EL (cell line): ENCODE results near the gene DAB2IP.

Source experiments
- DNase-seq: peaks from one replicate; pipeline ENCODE4 v3.0.0-alpha.2; 2016

Gene DAB2IP

GRCh38 chr9:121686930-121687541 lies 35.6 kb downstream of the DAB2IP start:
- peak; percentile 68 for DNase-seq

- no peak for DNase-seq
Measured at GRCh38 chr9:121688146-121688680, 36.8 kb downstream of the DAB2IP start.

GRCh38 chr9:121688681-121689080 lies 37.2 kb downstream of the DAB2IP start:
- no peak for DNase-seq

- DNase-seq, result no peak
Measured at GRCh38 chr9:121689461-121690157, 38.2 kb downstream of the DAB2IP start.

- no peak for DNase-seq
Measured at GRCh38 chr9:121690316-121690715, 38.9 kb downstream of the DAB2IP start.

GRCh38 chr9:121690766-121691165 lies 39.3 kb downstream of the DAB2IP start:
- no peak for DNase-seq

GRCh38 chr9:121691890-121692289 lies 40.5 kb downstream of the DAB2IP start:
- no peak for DNase-seq

GRCh38 chr9:121692606-121693387 lies 41.4 kb downstream of the DAB2IP start:
- peak; percentile 77 for DNase-seq

GRCh38 chr9:121693388-121693670 lies 41.9 kb downstream of the DAB2IP start:
- DNase-seq, result no peak

- DNase-seq, result no peak
Measured at GRCh38 chr9:121694001-121694400, 42.6 kb downstream of the DAB2IP start.

- no peak for DNase-seq
Measured at GRCh38 chr9:121694600-121694999, 43.2 kb downstream of the DAB2IP start.

- no peak for DNase-seq
Measured at GRCh38 chr9:121696930-121697329, 45.5 kb downstream of the DAB2IP start.

GRCh38 chr9:121698627-121699570 lies 47.5 kb downstream of the DAB2IP start:
- peak; percentile 69 for DNase-seq

- DNase-seq, result no peak
Measured at GRCh38 chr9:121699571-121700164, 48.2 kb downstream of the DAB2IP start.

GRCh38 chr9:121700165-121700831 lies 48.9 kb downstream of the DAB2IP start:
- DNase-seq, result peak; percentile 58

GRCh38 chr9:121700832-121701419 lies 49.5 kb downstream of the DAB2IP start:
- no peak for DNase-seq

GRCh38 chr9:121701736-121702261 lies 50.4 kb downstream of the DAB2IP start:
- no peak for DNase-seq

- DNase-seq, result no peak
Measured at GRCh38 chr9:121703014-121703734, 51.7 kb downstream of the DAB2IP start.

- no peak for DNase-seq
Measured at GRCh38 chr9:121704281-121704680, 52.8 kb downstream of the DAB2IP start.

GRCh38 chr9:121706149-121706750 lies 54.8 kb downstream of the DAB2IP start:
- no peak for DNase-seq
